Lower leg skin (tissue), 3 donors: ENCODE data around the gene DALRD3.

ENCODE experiments used
- POLR2A ChIP-seq, 2 donors: fragments of 450-650 bp; IDR thresholded peaks; one replicate each; pipeline ENCODE4 v1.6.1; 2016 to 2017; ENCODE audit warnings: antibody characterized with exemption in 2 of 2, mild to moderate bottlenecking in 1 of 2, moderate library complexity in 1 of 2
- TF ChIP-seq, protein P1 (sequence below), 3 donors: fragments of 450-650 bp; IDR thresholded peaks; one replicate each; pipeline ENCODE4 v1.5.1; 2016; ENCODE audit warnings: antibody characterized with exemption in 3 of 3, mild to moderate bottlenecking in 3 of 3, moderate library complexity in 2 of 3

DNA sequence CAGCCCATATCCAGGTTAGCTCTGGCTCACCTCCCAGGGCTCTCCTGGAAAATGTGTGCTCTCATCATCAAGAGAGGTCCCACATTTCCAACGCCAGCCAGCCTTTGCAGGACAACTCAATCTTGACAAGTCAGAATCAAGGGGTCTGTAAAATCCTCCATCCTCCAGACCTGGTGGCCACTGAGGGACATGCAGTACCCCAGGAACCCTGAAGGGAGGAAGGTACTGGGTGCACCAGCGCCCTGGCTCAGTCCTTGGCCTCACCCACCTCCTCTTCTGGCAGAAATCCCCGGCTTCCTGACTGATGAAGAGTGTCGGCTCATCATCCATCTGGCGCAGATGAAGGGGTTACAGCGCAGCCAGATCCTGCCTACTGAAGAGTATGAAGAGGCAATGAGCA is 17.2 kb downstream of the DALRD3 start:
- TF ChIP-seq, protein P1, sequence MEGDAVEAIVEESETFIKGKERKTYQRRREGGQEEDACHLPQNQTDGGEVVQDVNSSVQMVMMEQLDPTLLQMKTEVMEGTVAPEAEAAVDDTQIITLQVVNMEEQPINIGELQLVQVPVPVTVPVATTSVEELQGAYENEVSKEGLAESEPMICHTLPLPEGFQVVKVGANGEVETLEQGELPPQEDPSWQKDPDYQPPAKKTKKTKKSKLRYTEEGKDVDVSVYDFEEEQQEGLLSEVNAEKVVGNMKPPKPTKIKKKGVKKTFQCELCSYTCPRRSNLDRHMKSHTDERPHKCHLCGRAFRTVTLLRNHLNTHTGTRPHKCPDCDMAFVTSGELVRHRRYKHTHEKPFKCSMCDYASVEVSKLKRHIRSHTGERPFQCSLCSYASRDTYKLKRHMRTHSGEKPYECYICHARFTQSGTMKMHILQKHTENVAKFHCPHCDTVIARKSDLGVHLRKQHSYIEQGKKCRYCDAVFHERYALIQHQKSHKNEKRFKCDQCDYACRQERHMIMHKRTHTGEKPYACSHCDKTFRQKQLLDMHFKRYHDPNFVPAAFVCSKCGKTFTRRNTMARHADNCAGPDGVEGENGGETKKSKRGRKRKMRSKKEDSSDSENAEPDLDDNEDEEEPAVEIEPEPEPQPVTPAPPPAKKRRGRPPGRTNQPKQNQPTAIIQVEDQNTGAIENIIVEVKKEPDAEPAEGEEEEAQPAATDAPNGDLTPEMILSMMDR (IDR thresholded peaks at IDR 0.05): no peak
- no peak for TF ChIP-seq POLR2A (IDR thresholded peaks at IDR 0.05)
